NCI-H146 treated with DMSO at 0.1 percent for 48 hours (cell line): ENCODE measurements around the gene TSSK6.

Experiments used
- DNase-seq: peaks from one replicate; lab custom pipeline; 2025; ENCODE audit not compliant: unreplicated experiment; lab: John Stamatoyannopoulos, UW

The TSSK6 gene

GRCh38 chr19:19544954-19545591, 29.7 kb upstream of the TSSK6 start:
- no peak for DNase-seq

- no peak for DNase-seq
These were observed 29.1 kb upstream of the TSSK6 start for GRCh38 chr19:19544257-19544953.

GRCh38 chr19:19543640-19544039, 28.3 kb upstream of the TSSK6 start:
- no peak for DNase-seq

- DNase-seq, result no peak
These were observed 27.8 kb upstream of the TSSK6 start for GRCh38 chr19:19543101-19543500.

GRCh38 chr19:19542507-19542906, 27.2 kb upstream of the TSSK6 start:
- DNase-seq, result no peak

- no peak for DNase-seq
These were observed 26.3 kb upstream of the TSSK6 start for GRCh38 chr19:19541616-19542015.

- DNase-seq, result peak; percentile 94
These were observed 25.6 kb upstream of the TSSK6 start for GRCh38 chr19:19540715-19541515.

- no peak for DNase-seq
These were observed 24.8 kb upstream of the TSSK6 start for GRCh38 chr19:19540064-19540714.

- DNase-seq, result no peak
These were observed 24.3 kb upstream of the TSSK6 start for GRCh38 chr19:19539698-19540063.

- no peak for DNase-seq
These were observed 23.4 kb upstream of the TSSK6 start for GRCh38 chr19:19538785-19539166.

- peak; percentile 36 for DNase-seq
These were observed 22.9 kb upstream of the TSSK6 start, which contains the start of gene CILP2 for GRCh38 chr19:19538061-19538784. TSS of gene CILP2 (plus strand) at chr19:19538265. CDS start at chr19:19538350, 85 bp downstream.

GRCh38 chr19:19537075-19538048, 22.0 kb upstream of the TSSK6 start:
- DNase-seq, result no peak

- no peak for DNase-seq
These were observed 20.2 kb upstream of the TSSK6 start for GRCh38 chr19:19535311-19536191.

- DNase-seq, result no peak
These were observed 19.4 kb upstream of the TSSK6 start for GRCh38 chr19:19534556-19535265.

GRCh38 chr19:19533841-19534240, 18.5 kb upstream of the TSSK6 start:
- DNase-seq, result no peak

- DNase-seq, result no peak
These were observed 17.7 kb upstream of the TSSK6 start for GRCh38 chr19:19532806-19533701.
